ENCODE results near the gene MRPS25.

DNA sequence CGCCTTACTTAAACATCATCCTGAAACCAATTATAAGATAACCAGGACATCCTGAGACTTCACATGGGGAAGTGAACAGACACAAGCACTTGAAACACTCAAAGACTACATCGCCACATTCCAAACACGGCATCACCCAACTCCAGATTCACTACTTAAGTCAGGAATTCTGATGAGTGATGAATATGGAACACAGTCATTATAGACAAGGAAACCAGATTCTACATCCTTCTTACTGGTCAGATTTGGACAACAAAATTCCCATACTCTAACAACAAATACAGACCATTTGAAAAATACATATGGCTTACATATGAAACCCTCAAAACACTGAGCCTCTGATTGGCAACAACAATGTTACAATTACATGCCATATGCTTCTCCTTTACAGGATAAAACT is 46.9 kb upstream of the MRPS25 start:
- no peak for TF ChIP-seq POLR2A (IDR thresholded peaks at IDR 0.05)
- no peak for TF ChIP-seq POLR2AphosphoS5 (IDR thresholded peaks at IDR 0.05)

All from suprapubic skin (tissue), 4 donors.